ENCODE results near the gene ST8SIA4.
A peak's percentile ranks its signal among the peaks of the same experiment; 100 is the strongest.

ST8SIA4 gene

DNA sequence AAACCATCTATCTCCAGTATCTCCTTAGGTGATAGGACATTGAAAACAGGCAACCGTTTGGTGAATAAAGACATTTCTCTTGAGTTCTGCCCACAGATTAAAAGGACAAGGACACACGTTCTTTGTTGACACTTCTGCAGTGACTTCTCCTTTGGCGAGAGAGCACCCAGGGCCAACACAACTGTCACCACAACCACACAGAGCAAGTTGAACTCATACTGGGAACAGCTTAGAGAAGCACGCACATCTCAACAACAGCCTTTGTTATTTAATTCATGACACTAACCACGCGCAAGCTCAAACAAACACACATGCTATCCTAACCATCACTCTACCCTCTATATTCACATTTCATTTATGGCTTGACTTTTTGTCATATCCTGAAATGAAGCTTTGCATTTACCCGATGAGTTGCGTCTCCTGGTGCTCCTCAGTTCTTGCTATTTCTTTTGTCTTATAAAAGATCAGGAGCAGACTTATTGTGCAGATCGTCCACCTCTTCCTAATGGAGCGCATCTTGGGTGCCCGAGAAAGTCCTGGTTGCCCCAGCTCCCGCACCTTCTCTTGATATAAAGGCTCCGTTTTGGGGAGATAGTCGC lies 543 bp downstream of the ST8SIA4 start:
- in situ Hi-C loops (cut with MboI; ENCODE audit: low sequenced_read_pairs, unreplicated experiment), result no loop called here
- no peak for DNase-seq (ENCODE audit: low spot score)
- TF ChIP-seq, protein P1, sequence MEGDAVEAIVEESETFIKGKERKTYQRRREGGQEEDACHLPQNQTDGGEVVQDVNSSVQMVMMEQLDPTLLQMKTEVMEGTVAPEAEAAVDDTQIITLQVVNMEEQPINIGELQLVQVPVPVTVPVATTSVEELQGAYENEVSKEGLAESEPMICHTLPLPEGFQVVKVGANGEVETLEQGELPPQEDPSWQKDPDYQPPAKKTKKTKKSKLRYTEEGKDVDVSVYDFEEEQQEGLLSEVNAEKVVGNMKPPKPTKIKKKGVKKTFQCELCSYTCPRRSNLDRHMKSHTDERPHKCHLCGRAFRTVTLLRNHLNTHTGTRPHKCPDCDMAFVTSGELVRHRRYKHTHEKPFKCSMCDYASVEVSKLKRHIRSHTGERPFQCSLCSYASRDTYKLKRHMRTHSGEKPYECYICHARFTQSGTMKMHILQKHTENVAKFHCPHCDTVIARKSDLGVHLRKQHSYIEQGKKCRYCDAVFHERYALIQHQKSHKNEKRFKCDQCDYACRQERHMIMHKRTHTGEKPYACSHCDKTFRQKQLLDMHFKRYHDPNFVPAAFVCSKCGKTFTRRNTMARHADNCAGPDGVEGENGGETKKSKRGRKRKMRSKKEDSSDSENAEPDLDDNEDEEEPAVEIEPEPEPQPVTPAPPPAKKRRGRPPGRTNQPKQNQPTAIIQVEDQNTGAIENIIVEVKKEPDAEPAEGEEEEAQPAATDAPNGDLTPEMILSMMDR (IDR thresholded peaks at IDR 0.05; ENCODE audit: borderline replicate concordance, control extremely low read depth, extremely low read depth, insufficient read depth, missing control alignments), result no peak

- DNase-seq (ENCODE audit: low spot score), result peak; percentile 49
- TF ChIP-seq, protein P1 (IDR thresholded peaks at IDR 0.05; ENCODE audit: borderline replicate concordance, control extremely low read depth, extremely low read depth, insufficient read depth, missing control alignments), result no peak
- in situ Hi-C loops (cut with MboI; ENCODE audit: low sequenced_read_pairs, unreplicated experiment), result no loop called here
Measured at GRCh38 chr5:100901821-100902341, 1.2 kb downstream of the ST8SIA4 start.

DNA sequence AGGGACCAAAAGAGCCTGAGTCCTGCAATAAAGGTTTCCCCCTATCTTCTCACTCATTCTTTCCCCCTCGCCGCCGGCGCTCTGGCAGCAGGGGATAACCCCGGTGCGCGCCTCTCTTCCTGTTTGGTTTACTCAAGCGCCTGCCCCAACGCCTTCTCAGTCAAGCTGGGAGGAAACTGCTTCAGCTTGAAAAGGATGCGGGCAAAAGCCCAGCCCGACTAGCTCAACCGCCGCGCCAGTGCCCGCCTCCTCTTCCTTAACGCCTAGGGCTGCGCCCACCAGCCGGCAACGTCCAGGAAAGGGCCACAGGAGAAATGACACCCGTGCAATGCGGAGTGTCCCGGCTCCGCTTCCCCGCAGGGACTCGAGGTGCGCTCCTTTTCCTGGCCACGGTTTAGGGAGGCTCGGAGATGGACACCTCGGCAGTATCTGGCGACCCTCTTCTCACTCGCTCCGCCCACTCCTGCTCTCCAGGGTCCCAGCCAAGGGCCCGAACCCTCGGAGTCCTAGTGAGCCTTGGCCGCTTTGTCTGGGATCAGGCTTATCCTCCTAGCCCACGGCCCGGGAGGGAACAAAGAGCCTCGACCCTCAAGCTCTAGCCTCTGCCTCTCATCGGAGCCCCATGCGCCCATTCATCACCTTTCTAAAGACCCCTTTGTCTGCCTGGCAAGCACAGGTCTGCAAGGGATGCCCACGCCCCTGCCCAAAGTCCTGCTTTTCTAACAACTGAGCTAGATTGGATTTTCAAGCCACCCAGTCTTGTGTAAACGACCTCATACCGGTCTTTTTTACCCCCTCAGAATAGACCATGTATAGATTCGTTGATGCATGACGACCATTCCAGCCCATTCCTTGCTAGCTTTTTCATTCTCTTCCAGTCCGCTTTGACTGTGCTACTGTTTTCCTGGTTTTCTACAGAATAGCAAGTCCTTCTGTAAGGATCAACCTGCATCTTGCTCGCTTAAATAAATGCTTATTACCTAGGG lies 2.0 kb downstream of the ST8SIA4 start:
- DNase-seq (ENCODE audit: low spot score), result peak; percentile 77
- in situ Hi-C loops (cut with MboI; ENCODE audit: low sequenced_read_pairs, unreplicated experiment), result no loop called here
- TF ChIP-seq, protein P1 (IDR thresholded peaks at IDR 0.05; ENCODE audit: borderline replicate concordance, control extremely low read depth, extremely low read depth, insufficient read depth, missing control alignments), result no peak

DNA sequence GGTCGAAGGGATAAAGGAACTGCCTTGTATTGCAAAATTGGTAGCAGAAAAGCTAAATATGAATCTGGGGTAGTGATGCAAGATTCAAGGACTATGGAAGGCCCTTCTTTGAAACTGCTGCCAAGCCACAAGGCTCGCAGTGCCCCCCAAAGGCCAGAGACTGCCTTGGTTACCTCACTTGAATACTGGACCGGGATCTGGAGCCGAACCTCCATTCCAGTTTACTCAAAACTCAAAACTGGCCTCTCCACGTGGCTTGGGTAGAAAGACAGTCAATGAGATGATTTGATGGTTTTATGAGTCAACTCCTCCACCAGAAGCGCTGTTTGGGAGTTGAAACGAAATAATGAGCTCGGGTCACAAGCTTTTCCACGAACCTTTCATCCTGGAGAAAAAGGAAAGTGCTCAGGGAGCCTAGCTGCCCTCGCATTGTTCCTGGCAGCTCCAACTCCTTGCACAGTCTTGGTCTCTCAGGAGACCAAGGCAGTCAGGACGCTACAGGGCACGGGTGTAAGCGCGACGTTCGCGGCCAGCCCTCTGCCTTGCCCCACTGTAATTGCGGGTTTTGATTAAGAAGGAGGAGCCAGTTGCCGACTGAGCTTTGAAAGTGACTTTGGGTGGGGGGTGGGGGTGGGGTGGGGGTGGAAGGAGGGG lies 2.8 kb downstream of the ST8SIA4 start:
- no peak for DNase-seq (ENCODE audit: low spot score)
- TF ChIP-seq, protein P1 (IDR thresholded peaks at IDR 0.05; ENCODE audit: borderline replicate concordance, control extremely low read depth, extremely low read depth, insufficient read depth, missing control alignments), result peak; percentile 58
- in situ Hi-C loops (cut with MboI; ENCODE audit: low sequenced_read_pairs, unreplicated experiment), result no loop called here

GRCh38 chr5:100899675-100900074 lies 3.4 kb downstream of the ST8SIA4 start:
- no peak for DNase-seq (ENCODE audit: low spot score)
- in situ Hi-C loops (cut with MboI; ENCODE audit: low sequenced_read_pairs, unreplicated experiment), result loop anchor here (5.0 kb wide), 1 partner anchor 42 kb away; no protein-coding TSS in a partner anchor
- TF ChIP-seq, protein P1 (IDR thresholded peaks at IDR 0.05; ENCODE audit: borderline replicate concordance, control extremely low read depth, extremely low read depth, insufficient read depth, missing control alignments), result no peak

All from GM13976 (cell line).